ELR (cell line): ENCODE data around the gene DNAL4.
"Not testable (repeated sequence)": the region's sequence is repeated elsewhere in the genome, so short reads cannot be mapped to it uniquely, and the experiment has no call there.

Experiments used
- DNase-seq: peaks from one replicate; pipeline ENCODE4 v3.0.0-alpha.2; 2015; ENCODE audit warnings: low read depth

DNAL4 gene

GRCh38 chr22:38827510-38827909, 33.6 kb upstream of the DNAL4 start:
- DNase-seq = no peak

DNA sequence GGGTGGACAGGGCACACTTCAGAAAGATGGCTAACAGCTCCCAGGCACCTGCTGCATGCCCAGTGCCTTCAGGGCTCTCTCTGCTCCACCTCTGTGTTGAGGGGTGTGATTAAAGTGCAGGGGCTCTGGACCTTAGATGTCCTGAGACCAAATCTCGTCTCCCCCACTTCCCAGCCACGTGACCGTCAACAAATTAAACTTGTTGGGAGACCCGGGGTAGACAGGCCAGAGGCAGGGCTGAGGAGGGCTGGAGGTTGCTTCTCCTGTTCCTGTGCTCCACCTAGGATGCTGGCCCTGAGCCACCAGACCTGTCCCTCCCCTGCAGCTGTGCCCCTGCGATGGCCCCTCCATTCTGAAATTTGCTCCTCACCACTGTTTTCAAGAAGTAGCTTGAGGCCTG, 32.9 kb upstream of the DNAL4 start:
- no peak for DNase-seq

- DNase-seq = no peak
Measured at GRCh38 chr22:38826386-38826785, 32.4 kb upstream of the DNAL4 start.

- peak; percentile 82 for DNase-seq
Measured at GRCh38 chr22:38824585-38824984, 30.6 kb upstream of the DNAL4 start.

- DNase-seq = no peak
Measured at GRCh38 chr22:38823637-38824036, 29.7 kb upstream of the DNAL4 start.

DNA sequence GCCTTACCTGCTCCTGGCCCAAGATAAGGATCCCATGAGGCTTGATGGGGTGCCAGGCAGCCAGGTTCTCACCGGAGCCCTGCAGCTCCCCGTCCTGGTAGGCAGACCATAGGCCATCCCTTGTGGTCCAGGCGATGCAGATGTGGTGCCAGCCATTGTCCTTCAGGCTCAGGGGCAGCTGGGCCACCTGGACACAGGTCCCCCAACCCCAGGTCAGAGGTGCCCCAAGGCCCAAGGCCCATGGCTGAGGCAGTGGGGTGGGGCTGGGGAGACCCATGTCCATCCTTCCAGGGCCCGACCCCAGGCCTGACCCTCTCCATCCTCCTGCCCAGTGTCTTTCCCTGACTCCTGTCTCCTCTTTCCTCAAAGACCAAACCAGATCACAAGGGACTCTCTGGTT, 29.1 kb upstream of the DNAL4 start:
- DNase-seq = no peak

GRCh38 chr22:38820020-38820419, 26.1 kb upstream of the DNAL4 start:
- no peak for DNase-seq

GRCh38 chr22:38819387-38819940, 25.5 kb upstream of the DNAL4 start:
- DNase-seq = no peak

DNA sequence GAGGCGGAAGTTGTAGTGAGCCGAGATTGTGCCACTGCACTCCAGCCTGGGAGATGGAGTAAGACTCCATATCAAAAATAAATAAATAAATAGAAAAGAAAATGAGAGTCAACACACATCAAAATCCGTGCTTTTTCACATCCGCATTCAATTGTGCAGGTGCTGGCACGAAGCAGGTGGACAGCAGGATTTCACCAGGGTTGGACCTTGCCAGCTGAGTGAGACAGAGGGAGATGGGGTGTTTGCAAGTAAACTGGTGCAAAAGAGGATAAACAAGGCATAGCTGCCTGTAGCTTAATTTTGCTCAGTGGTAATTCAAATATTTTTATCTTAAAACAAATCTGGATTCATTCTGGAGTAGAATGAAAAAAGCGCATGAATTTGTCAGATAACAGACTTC, 23.3 kb upstream of the DNAL4 start:
- no peak for DNase-seq

DNA sequence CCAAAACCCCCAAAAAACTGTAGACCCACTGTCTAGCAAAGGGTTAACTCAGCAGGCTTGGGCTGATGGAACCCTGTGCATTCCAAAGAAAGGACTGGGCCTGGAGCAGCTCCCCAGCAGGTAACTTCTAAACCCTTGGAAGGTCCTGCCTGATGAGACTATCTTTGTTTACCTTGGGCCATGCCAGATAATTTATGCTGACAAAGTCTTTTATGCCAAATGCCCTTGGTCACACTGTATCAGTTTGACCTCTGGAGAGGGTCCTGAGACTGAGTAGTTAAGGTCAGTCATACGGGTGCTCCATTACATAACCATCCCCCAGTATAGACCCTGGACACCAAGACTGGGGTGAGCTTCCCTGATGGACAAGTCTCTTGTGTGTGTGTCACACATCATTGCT, 21.9 kb upstream of the DNAL4 start:
- no peak for DNase-seq

GRCh38 chr22:38811241-38811640, 17.3 kb upstream of the DNAL4 start:
- no peak for DNase-seq

DNA sequence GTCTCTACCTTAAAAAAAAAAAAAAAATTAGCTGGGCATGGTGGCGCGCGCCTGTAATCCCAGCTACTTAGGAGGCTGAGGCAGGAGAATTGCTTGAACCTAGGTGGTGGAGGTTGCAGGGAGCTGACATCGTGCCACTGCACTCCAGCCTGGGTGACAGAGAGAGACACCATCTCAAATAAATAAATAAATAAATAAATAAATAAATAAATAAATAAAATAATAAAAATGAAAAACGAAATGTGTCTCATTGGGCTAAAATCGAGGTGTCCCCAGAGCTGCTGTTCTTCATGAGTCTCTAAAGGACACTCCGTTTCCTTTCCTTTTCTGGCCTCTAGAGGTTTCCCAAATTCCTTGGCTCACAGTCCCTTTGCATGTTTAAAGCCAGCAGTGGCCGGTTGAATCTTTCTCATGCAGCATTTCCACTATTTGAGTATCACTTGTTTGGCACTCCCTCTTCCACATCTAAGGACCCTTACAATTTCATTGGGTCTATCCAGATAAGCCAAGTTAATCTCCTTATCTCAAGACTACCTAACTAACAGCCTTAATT, 11.2 kb upstream of the DNAL4 start:
- not testable (repeated sequence) for DNase-seq

DNA sequence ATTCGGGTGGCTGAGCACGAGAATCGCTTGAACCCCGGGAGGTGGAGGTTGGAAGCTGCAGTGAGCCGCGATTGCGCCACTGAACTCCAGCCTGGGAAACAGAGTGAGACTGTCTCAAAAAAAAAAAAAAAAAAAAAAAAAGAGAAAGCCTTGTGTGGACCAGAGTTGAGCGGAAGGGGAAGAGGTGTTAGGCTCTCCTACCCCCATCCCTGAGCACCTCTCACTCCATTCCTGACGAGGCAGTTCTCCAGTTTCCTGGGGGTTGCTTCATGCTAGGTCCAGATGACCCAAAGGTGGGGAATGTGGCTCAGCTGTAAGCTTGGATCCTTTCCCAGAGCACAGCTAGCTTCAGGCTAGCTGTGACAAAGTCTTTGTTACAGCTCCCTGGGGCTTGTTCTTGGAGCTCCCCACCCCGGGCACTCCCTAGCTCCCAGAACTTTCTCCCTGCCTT, 8.8 kb upstream of the DNAL4 start:
- DNase-seq = peak; percentile 95

DNA sequence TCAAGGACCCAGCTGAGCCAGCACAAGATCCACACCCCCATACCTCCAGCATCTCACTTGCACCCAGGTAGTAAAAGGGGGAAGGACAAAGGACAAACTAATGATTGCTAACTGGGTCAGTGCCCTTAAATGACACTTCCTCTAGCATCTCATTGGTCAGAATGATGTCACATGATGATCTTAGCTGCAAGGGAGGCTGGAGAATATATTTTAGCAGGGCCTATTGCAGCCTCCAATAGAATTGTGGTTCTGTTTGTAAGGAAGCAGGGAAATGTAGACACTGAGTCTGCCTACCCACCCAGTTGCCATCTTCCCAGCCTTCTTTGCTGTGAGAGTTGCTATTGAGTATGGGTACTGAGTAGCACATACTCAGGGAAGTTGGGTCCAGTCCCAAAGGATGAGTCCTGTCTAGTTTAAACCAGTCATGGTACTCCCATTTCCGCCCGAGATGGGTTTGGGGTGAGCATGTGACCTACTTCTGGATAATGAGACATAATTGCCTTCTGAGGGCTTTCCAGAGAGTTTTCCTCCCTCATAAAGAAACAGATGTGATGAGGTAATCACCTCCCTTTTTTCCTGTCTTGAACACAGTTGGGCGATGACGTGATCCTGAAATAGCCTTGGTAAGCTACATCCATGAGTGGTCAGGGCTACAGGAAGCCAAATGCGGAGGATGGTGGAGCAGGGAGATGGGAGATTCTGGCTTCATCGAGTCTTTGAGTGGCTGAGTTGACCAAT, 5.5 kb upstream of the DNAL4 start:
- DNase-seq = peak; percentile 31

DNA sequence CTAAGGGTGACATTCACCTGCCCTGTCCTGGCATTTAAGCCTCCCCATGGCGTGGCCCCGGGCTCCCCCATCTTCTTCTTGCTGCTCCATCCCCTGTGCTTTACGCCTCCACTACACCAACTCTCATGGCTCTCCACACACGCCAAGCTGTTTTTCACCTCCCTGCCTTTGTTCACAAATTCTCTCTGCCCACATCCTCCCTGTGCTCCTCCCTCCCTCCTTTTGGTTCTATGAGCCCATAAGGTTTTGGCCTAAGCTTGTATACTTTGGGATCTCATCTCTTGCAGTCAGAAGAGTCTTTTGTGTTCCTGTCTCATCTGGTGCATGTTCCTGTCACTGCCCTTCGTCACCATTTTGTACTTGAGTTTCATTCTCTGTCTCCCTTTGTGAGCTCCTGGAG, 4.6 kb upstream of the DNAL4 start:
- DNase-seq = no peak

GRCh38 chr22:38796262-38796957, 2.5 kb upstream of the DNAL4 start:
- DNase-seq = peak; percentile 36

DNA sequence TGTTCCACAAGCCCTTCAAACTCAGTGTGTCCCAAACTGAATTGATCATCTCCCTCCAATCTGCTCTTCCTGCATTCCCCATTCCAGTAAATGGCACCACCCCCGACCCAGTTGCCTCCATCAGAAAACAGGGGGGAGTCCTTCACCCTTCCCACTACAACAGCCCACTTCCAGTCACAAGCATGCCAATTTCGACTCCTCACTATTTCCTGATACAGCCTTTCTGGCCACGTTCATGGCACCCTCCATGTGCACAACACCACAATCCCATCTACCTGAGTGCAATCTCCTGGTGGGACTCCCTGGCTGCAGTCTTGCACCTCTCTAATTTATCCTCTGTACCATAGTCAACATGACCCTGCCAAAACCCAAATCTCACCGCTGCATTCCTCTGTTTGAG, 1.6 kb upstream of the DNAL4 start:
- no peak for DNase-seq

DNA sequence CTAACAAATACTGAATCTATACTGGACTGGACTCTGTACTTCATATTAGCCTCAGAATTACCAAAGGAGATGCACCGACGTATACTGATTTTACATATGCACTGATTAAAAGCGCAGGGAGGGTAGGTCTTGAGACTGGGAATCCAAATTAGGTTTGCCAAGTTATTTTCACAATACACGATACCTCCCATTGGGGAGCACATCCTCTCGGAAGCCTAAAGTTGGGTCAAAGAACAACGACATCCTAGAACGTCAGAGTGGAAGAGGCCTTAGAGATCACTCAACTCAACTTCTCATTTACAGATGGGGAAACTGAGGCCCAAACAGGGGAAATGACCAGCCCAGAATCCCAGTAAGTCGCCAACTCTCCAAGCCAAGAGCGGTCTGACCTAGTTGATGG, 626 bp downstream of the DNAL4 start:
- peak; percentile 20 for DNase-seq

GRCh38 chr22:38792833-38793232, 1.1 kb downstream of the DNAL4 start:
- DNase-seq = peak; percentile 80

DNA sequence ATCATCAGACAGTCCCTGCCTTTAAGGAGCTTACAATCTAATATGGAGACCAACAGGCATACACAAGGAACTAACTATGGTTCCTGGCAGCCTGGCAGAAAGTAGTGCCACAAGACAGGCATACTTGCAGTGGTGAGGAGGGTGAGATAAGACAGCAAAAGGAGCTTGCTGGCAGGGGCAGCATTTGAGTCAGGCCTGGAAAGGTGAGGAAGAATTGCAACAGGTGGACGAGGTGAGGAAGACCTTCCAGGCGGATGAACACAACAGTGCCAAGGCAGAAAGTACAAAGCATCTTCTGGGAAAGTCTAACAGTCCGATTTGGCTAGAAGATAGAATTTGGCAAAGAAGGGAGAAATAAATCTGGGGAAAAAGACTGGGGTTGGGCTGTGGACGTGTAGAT, 4.3 kb downstream of the DNAL4 start:
- DNase-seq = no peak

- DNase-seq = no peak
Measured at GRCh38 chr22:38788846-38789245, 5.1 kb downstream of the DNAL4 start.

DNA sequence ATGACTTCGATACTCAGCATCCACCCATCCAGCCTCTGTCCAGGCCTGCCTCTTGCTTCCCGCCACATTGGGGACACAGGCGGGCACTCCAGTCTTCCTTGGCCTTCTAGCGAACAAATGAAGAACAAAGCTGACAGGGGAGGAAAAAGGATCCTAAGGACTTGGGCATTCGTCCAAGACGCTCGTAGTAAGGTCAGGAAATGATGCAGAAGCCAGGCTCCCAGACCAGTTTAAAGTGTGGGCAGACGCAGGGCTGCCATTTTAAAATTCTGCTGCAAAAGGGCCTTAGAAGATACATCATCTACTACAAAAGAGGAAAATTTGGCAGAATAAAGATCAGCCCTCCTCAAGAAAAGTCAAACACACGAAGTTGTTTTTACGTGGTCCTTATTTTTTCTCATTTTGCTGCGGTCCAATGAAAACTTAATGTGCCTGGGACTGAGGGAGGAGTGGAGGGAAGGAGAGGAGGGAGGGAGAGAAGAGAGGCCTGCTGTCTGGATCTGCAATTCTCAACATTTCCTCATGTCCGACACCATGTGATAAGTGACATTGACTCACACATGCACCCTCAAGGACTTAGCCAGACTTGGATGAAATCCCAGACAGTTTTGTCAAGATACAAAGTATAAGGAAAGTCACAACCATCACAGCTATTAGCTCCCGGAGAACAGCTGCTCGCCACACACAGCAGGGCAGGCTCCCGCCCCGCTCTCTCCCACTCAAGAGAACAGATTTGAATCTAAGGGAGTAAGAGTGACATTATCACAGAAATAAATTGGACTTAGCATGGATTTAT, 5.7 kb downstream of the DNAL4 start:
- peak; percentile 75 for DNase-seq
